Measurements from ENCODE around the gene CCDC30. TPM values are rescaled to one million over a fixed set of nuclear protein-coding genes. Genes with fewer than 3 reads are reported as not detected.
A peak's percentile ranks its signal among the peaks of the same experiment; 100 is the strongest.

CCDC30 gene
- polyA plus RNA-seq, 3 donors, result 0.95 to 1.5 (median 1.2) TPM

- Histone ChIP-seq H3K4me3 (replicated peaks in 1 of 3; ENCODE audit: low read depth in 2 of 3, low read length in 3 of 3) (no peak overlapping the region), H3K4me2 (replicated peaks; ENCODE audit: extremely low read depth, low read length, poor library complexity, severe bottlenecking) (no peak overlapping the region), H3K27me3 (ENCODE audit: control insufficient read depth in 2 of 2, insufficient read depth in 2 of 2, low read length in 2 of 2) (no peaks in the 10 kb centered on the region), H3K4me1 (ENCODE audit: control insufficient read depth in 1 of 2, insufficient read depth in 2 of 2, low read length in 2 of 2) (no peaks in the 10 kb centered on the region), H3K36me3 (replicated peaks in 1 of 2; ENCODE audit: control insufficient read depth in 1 of 2, insufficient read depth in 2 of 2, low read length in 2 of 2) (peaks cover 93 to 100% of the 10 kb centered on the region in 2 donors), H3K27ac (ENCODE audit: low read depth in 1 of 2, low read length in 2 of 2) (peak overlapping the region in 1 of 2 donors; percentile 20), H3K9ac (ENCODE audit: insufficient read depth, low read length, poor library complexity, severe bottlenecking) (no peak overlapping the region), H3K9me3 (replicated peaks in 1 of 2; ENCODE audit: control insufficient read depth in 1 of 2, insufficient read depth in 1 of 2, low read length in 2 of 2) (no peaks in the 10 kb centered on the region), H2AFZ (ENCODE audit: insufficient read depth, low read depth, low read length, poor library complexity, severe bottlenecking) (no peak overlapping the region), H3K79me2 (ENCODE audit: insufficient read depth, low read length) (peaks cover 63% of the 10 kb centered on the region), H4K20me1 (ENCODE audit: insufficient read depth, low read length) (peaks cover 91% of the 10 kb centered on the region)
- no peak for DNase-seq
- WGBS (ENCODE audit: insufficient coverage), result 100% methylated on average over 3 of the region's 4 CpGs
- no peaks in the 10 kb centered on the region for H3K4me1 Mint-ChIP-seq
- H3K27ac Mint-ChIP-seq, result peak overlapping the region in 2 of 7 donors; percentile 1 to 37
- no peaks in the 10 kb centered on the region for H3K9me3 Mint-ChIP-seq
- H3K4me3 Mint-ChIP-seq, result no peak overlapping the region
- no peak for TF ChIP-seq CTCF (IDR thresholded peaks at IDR 0.05)
- intact Hi-C loops (cut with micrococcal nuclease), result no loop called here
- H3K27me3 Mint-ChIP-seq (ENCODE audit: low read depth in 3 of 3), result no peaks in the 10 kb centered on the region
- H3K36me3 Mint-ChIP-seq, result peaks cover 92 to 95% of the 10 kb centered on the region in 2 donors
These were observed 235.2 kb downstream of the CCDC30 start for GRCh38 chr1:42698081-42698813.

GRCh38 chr1:42700006-42700405 is 236.9 kb downstream of the CCDC30 start:
- H3K9ac ChIP-seq (ENCODE audit: insufficient read depth, low read length, poor library complexity, severe bottlenecking), result no peak overlapping the region
- H3K4me3 ChIP-seq (replicated peaks in 1 of 3; ENCODE audit: low read depth in 2 of 3, low read length in 3 of 3), result no peak overlapping the region
- Mint-ChIP-seq H3K9me3 (no peaks in the 10 kb centered on the region), H3K4me3 (no peak overlapping the region), H3K27me3 (ENCODE audit: low read depth in 3 of 3) (no peaks in the 10 kb centered on the region), H3K27ac (peak overlapping the region in 1 of 7 donors; percentile 37), H3K4me1 (no peaks in the 10 kb centered on the region), H3K36me3 (peaks cover 97 to 100% of the 10 kb centered on the region in 2 donors)
- no peaks in the 10 kb centered on the region for H3K27me3 ChIP-seq (ENCODE audit: control insufficient read depth in 2 of 2, insufficient read depth in 2 of 2, low read length in 2 of 2)
- H3K36me3 ChIP-seq (replicated peaks in 1 of 2; ENCODE audit: control insufficient read depth in 1 of 2, insufficient read depth in 2 of 2, low read length in 2 of 2), result peaks cover 91 to 100% of the 10 kb centered on the region in 2 donors
- no peak for TF ChIP-seq CTCF (IDR thresholded peaks at IDR 0.05)
- H3K27ac ChIP-seq (ENCODE audit: low read depth in 1 of 2, low read length in 2 of 2), result peak overlapping the region in 1 of 2 donors; percentile 23
- no peaks in the 10 kb centered on the region for H3K4me1 ChIP-seq (ENCODE audit: control insufficient read depth in 1 of 2, insufficient read depth in 2 of 2, low read length in 2 of 2)
- no peak for DNase-seq
- peaks cover 88% of the 10 kb centered on the region for H4K20me1 ChIP-seq (ENCODE audit: insufficient read depth, low read length)
- peaks cover 50% of the 10 kb centered on the region for H3K79me2 ChIP-seq (ENCODE audit: insufficient read depth, low read length)
- H3K4me2 ChIP-seq (replicated peaks; ENCODE audit: extremely low read depth, low read length, poor library complexity, severe bottlenecking), result no peak overlapping the region
- intact Hi-C loops (cut with micrococcal nuclease), result no loop called here
- H3K9me3 ChIP-seq (replicated peaks in 1 of 2; ENCODE audit: control insufficient read depth in 1 of 2, insufficient read depth in 1 of 2, low read length in 2 of 2), result no peaks in the 10 kb centered on the region
- H2AFZ ChIP-seq (ENCODE audit: insufficient read depth, low read depth, low read length, poor library complexity, severe bottlenecking), result no peak overlapping the region
